ENCODE data around the gene TTC23L. TPM values are rescaled to one million over a fixed set of nuclear protein-coding genes. Genes with fewer than 3 reads are reported as not detected.
"Not testable (repeated sequence)": the region's sequence is repeated elsewhere in the genome, so short reads cannot be mapped to it uniquely, and the experiment has no call there.

The TTC23L gene
- total RNA-seq, 1 donor, result 0.10 TPM

GRCh38 chr5:34822956-34823715 lies 15.8 kb upstream of the TTC23L start:
- Histone ChIP-seq H3K4me3 (ENCODE audit: low read length) (no peak overlapping the region), H3K4me1 (ENCODE audit: insufficient read depth, low read length) (no peaks in the 10 kb centered on the region), H3K27me3 (ENCODE audit: insufficient read depth, low read length) (no peaks in the 10 kb centered on the region), H3K9me3 (ENCODE audit: low read depth, low read length) (no peaks in the 10 kb centered on the region)

GRCh38 chr5:34826347-34826746 lies 12.6 kb upstream of the TTC23L start:
- H3K9me3 ChIP-seq (ENCODE audit: low read depth, low read length), result no peaks in the 10 kb centered on the region
- H3K4me3 ChIP-seq (ENCODE audit: low read length), result no peak overlapping the region
- H3K27me3 ChIP-seq (ENCODE audit: insufficient read depth, low read length), result no peaks in the 10 kb centered on the region
- H3K4me1 ChIP-seq (ENCODE audit: insufficient read depth, low read length), result no peaks in the 10 kb centered on the region

GRCh38 chr5:34827588-34828506 lies 11.1 kb upstream of the TTC23L start:
- no peaks in the 10 kb centered on the region for H3K27me3 ChIP-seq (ENCODE audit: insufficient read depth, low read length)
- H3K9me3 ChIP-seq (ENCODE audit: low read depth, low read length), result no peaks in the 10 kb centered on the region
- H3K4me1 ChIP-seq (ENCODE audit: insufficient read depth, low read length), result no peaks in the 10 kb centered on the region
- H3K4me3 ChIP-seq (ENCODE audit: low read length), result no peak overlapping the region

- not testable (repeated sequence) for H3K9me3 ChIP-seq (ENCODE audit: low read depth, low read length); H3K4me3 ChIP-seq (ENCODE audit: low read length); H3K4me1 ChIP-seq (ENCODE audit: insufficient read depth, low read length); H3K27me3 ChIP-seq (ENCODE audit: insufficient read depth, low read length)
Measured at GRCh38 chr5:34830827-34831226, 8.1 kb upstream of the TTC23L start.

GRCh38 chr5:34831303-34831702 lies 7.7 kb upstream of the TTC23L start:
- H3K27me3 ChIP-seq (ENCODE audit: insufficient read depth, low read length), result no peaks in the 10 kb centered on the region
- no peaks in the 10 kb centered on the region for H3K9me3 ChIP-seq (ENCODE audit: low read depth, low read length)
- no peaks in the 10 kb centered on the region for H3K4me1 ChIP-seq (ENCODE audit: insufficient read depth, low read length)
- H3K4me3 ChIP-seq (ENCODE audit: low read length), result no peak overlapping the region

GRCh38 chr5:34832568-34832967 lies 6.4 kb upstream of the TTC23L start:
- Histone ChIP-seq H3K4me1 (ENCODE audit: insufficient read depth, low read length) (no peaks in the 10 kb centered on the region), H3K9me3 (ENCODE audit: low read depth, low read length) (no peaks in the 10 kb centered on the region), H3K4me3 (ENCODE audit: low read length) (no peak overlapping the region), H3K27me3 (ENCODE audit: insufficient read depth, low read length) (no peaks in the 10 kb centered on the region)

GRCh38 chr5:34833090-34833489 lies 5.9 kb upstream of the TTC23L start:
- Histone ChIP-seq H3K4me1 (ENCODE audit: insufficient read depth, low read length) (no peaks in the 10 kb centered on the region), H3K9me3 (ENCODE audit: low read depth, low read length) (no peaks in the 10 kb centered on the region), H3K27me3 (ENCODE audit: insufficient read depth, low read length) (no peaks in the 10 kb centered on the region), H3K4me3 (ENCODE audit: low read length) (no peak overlapping the region)

GRCh38 chr5:34833976-34834793 lies 4.8 kb upstream of the TTC23L start:
- H3K27me3 ChIP-seq (ENCODE audit: insufficient read depth, low read length), result no peaks in the 10 kb centered on the region
- H3K9me3 ChIP-seq (ENCODE audit: low read depth, low read length), result no peaks in the 10 kb centered on the region
- no peak overlapping the region for H3K4me3 ChIP-seq (ENCODE audit: low read length)
- H3K4me1 ChIP-seq (ENCODE audit: insufficient read depth, low read length), result peaks cover 5% of the 10 kb centered on the region

GRCh38 chr5:34834794-34835089 lies 4.2 kb upstream of the TTC23L start:
- Histone ChIP-seq H3K4me1 (ENCODE audit: insufficient read depth, low read length) (peaks cover 11% of the 10 kb centered on the region), H3K4me3 (ENCODE audit: low read length) (no peak overlapping the region), H3K27me3 (ENCODE audit: insufficient read depth, low read length) (no peaks in the 10 kb centered on the region), H3K9me3 (ENCODE audit: low read depth, low read length) (no peaks in the 10 kb centered on the region)

GRCh38 chr5:34835664-34836063 lies 3.3 kb upstream of the TTC23L start:
- no peaks in the 10 kb centered on the region for H3K27me3 ChIP-seq (ENCODE audit: insufficient read depth, low read length)
- H3K4me1 ChIP-seq (ENCODE audit: insufficient read depth, low read length), result peaks cover 11% of the 10 kb centered on the region
- H3K4me3 ChIP-seq (ENCODE audit: low read length), result no peak overlapping the region
- H3K9me3 ChIP-seq (ENCODE audit: low read depth, low read length), result no peaks in the 10 kb centered on the region

GRCh38 chr5:34841816-34842215 lies 2.9 kb downstream of the TTC23L start:
- Histone ChIP-seq H3K27me3 (ENCODE audit: insufficient read depth, low read length) (no peaks in the 10 kb centered on the region), H3K4me1 (ENCODE audit: insufficient read depth, low read length) (peaks cover 11% of the 10 kb centered on the region), H3K4me3 (ENCODE audit: low read length) (no peak overlapping the region), H3K9me3 (ENCODE audit: low read depth, low read length) (no peaks in the 10 kb centered on the region)

- Histone ChIP-seq H3K4me3 (ENCODE audit: low read length) (no peak overlapping the region), H3K9me3 (ENCODE audit: low read depth, low read length) (no peaks in the 10 kb centered on the region), H3K4me1 (ENCODE audit: insufficient read depth, low read length) (peaks cover 11% of the 10 kb centered on the region), H3K27me3 (ENCODE audit: insufficient read depth, low read length) (no peaks in the 10 kb centered on the region)
Measured at GRCh38 chr5:34842554-34842953, 3.6 kb downstream of the TTC23L start.

- no peak overlapping the region for H3K4me3 ChIP-seq (ENCODE audit: low read length)
- peaks cover 10% of the 10 kb centered on the region for H3K4me1 ChIP-seq (ENCODE audit: insufficient read depth, low read length)
Measured at GRCh38 chr5:34843497-34843896, 4.5 kb downstream of the TTC23L start.

GRCh38 chr5:34844106-34844505 lies 5.1 kb downstream of the TTC23L start:
- Histone ChIP-seq H3K4me3 (ENCODE audit: low read length) (no peak overlapping the region), H3K27me3 (ENCODE audit: insufficient read depth, low read length) (no peaks in the 10 kb centered on the region), H3K4me1 (ENCODE audit: insufficient read depth, low read length) (peaks cover 6% of the 10 kb centered on the region), H3K9me3 (ENCODE audit: low read depth, low read length) (no peaks in the 10 kb centered on the region)

More at GRCh38 chr5:34843497-34843896, 4.5 kb downstream of the TTC23L start:
- no peaks in the 10 kb centered on the region for H3K9me3 ChIP-seq (ENCODE audit: low read depth, low read length)
- H3K27me3 ChIP-seq (ENCODE audit: insufficient read depth, low read length), result no peaks in the 10 kb centered on the region

- Histone ChIP-seq H3K9me3 (ENCODE audit: low read depth, low read length) (no peaks in the 10 kb centered on the region), H3K4me3 (ENCODE audit: low read length) (no peak overlapping the region), H3K4me1 (ENCODE audit: insufficient read depth, low read length) (no peaks in the 10 kb centered on the region), H3K27me3 (ENCODE audit: insufficient read depth, low read length) (no peaks in the 10 kb centered on the region)
Measured at GRCh38 chr5:34844999-34845398, 6.0 kb downstream of the TTC23L start.

All from mononuclear cell (primary cell).